NCI-H1048 (cell line): Measurements from ENCODE around the gene ZNF503.

Experiments used
- DNase-seq: peaks from one replicate; lab custom pipeline; 2025; lab: John Stamatoyannopoulos, UW

Gene ZNF503

DNA sequence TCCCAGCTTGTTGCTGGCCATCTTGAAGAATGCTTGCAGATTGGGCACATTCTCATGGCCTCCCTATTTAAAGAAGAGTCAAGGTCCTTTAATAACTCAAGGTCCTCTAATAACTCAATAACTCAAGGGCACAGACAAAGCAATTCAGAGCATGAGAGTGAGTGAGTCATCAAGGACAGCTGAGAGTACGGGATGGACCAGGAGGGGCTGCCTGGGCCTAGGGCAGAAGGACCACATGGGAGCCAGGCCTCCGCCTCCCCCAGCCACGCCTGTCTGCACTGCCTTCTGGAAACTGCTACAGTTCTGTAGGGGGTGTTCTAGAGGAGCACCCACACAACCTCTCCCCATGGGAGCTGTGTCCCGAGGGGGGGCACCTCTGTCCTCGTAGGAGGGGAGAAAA is 48.9 kb downstream of the ZNF503 start:
- no peak for DNase-seq

DNA sequence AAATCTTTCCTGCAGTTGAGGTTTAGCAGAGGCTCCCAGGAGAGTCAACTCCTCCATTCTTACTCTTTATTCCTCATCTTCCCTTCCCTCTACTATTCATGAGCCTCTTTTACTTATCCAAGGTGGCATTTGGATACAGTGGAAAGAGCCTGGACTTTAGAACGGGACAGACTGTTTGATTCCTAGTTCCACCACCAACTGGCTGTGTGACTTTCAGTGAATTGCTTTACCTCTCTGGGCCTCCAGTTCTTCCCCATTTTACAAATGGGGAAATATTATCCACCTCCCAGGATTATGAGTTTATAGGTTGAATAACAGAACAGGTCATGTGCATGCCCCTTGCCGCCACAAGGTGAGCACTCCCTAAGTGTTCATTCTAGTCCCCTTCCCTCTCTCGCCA is 49.9 kb downstream of the ZNF503 start:
- DNase-seq = no peak

DNA sequence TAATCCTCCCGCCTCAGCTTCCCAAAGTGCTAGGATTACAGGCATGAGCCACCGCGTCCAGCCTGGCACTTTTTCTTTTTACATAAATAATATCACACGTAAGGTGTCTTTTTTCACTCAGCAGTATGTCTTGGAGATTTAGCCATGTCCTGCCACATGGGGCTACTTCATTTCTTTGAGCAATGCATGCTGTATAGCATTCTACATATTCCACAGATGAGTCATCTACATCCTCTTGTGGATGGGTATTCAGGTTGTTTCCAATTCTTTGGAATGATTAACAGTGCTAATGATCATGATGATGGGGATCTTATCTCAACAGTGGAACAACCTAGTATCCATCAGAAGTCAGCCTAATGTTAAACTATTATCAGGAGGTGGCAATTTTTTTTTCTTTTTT is 50.8 kb downstream of the ZNF503 start:
- DNase-seq = no peak
